HG03060 (cell line): ENCODE results near the gene SLC25A34.

ENCODE experiments used
- ATAC-seq: cut with Tn5 transposase; IDR thresholded peaks from one replicate; pipeline ENCODE4 v1.9.1; 2021; ENCODE audit warnings: low read depth, moderate number of reproducible peaks; ENCODE audit not compliant: unreplicated experiment

SLC25A34 gene

GRCh38 chr1:15748690-15749398 is 12.8 kb downstream of the SLC25A34 start:
- ATAC-seq = no peak

- no peak for ATAC-seq
Measured at GRCh38 chr1:15749399-15750291, 13.6 kb downstream of the SLC25A34 start.

GRCh38 chr1:15750924-15751323 is 14.9 kb downstream of the SLC25A34 start:
- no peak for ATAC-seq

- no peak for ATAC-seq
Measured at GRCh38 chr1:15751717-15752116, 15.7 kb downstream of the SLC25A34 start.

- no peak for ATAC-seq
Measured at GRCh38 chr1:15753776-15754175, 17.7 kb downstream of the SLC25A34 start.

- ATAC-seq = no peak
Measured at GRCh38 chr1:15755021-15755645, 19.1 kb downstream of the SLC25A34 start.

- no peak for ATAC-seq
Measured at GRCh38 chr1:15755646-15756040, 19.6 kb downstream of the SLC25A34 start.

GRCh38 chr1:15756143-15757015 is 20.3 kb downstream of the SLC25A34 start:
- no peak for ATAC-seq

- ATAC-seq = no peak
Measured at GRCh38 chr1:15757016-15757543, 21.0 kb downstream of the SLC25A34 start.

- ATAC-seq = no peak
Measured at GRCh38 chr1:15757575-15758342, 21.7 kb downstream of the SLC25A34 start.

- no peak for ATAC-seq
Measured at GRCh38 chr1:15758343-15758931, 22.4 kb downstream of the SLC25A34 start, which contains the start of gene FBLIM1. Gene FBLIM1 (plus strand): TSS chr1:15758795. CDS start chr1:15764984, 6,189 bp downstream.

- ATAC-seq = no peak
Measured at GRCh38 chr1:15758953-15759661, 23.0 kb downstream of the SLC25A34 start.

GRCh38 chr1:15760520-15761211 is 24.6 kb downstream of the SLC25A34 start:
- ATAC-seq = no peak

GRCh38 chr1:15761366-15762128 is 25.5 kb downstream of the SLC25A34 start:
- no peak for ATAC-seq

GRCh38 chr1:15762546-15762945 is 26.5 kb downstream of the SLC25A34 start:
- ATAC-seq = no peak

- ATAC-seq = no peak
Measured at GRCh38 chr1:15764269-15764764, 28.3 kb downstream of the SLC25A34 start.

- ATAC-seq = no peak
Measured at GRCh38 chr1:15764890-15765289, 28.8 kb downstream of the SLC25A34 start.
